ENCODE data around the gene PPP1R26.

GRCh38 chr9:135450956-135451355 lies 28.6 kb upstream of the PPP1R26 start:
- TF ChIP-seq CTCF (IDR thresholded peaks at IDR 0.05; ENCODE audit: insufficient read depth, low read length, poor library complexity, severe bottlenecking), result no peak
- no peak for TF ChIP-seq EZH2phosphoT487 (conservative IDR thresholded peaks at IDR 0.05; ENCODE audit: low read length)
